Renal cortical epithelial cell (primary cell): ENCODE results near the gene KCNH6. TPM values are rescaled to one million over a fixed set of nuclear protein-coding genes. Genes with fewer than 3 reads are reported as not detected.

Experiments used
- DNase-seq: peaks from one replicate; pipeline ENCODE4 v3.0.0-alpha.2; 2011; ENCODE audit warnings: low read depth
- total RNA-seq: library from RNA; depleted of rRNA; stranded (reverse); fragments of >200 nt; gene quantifications from 2 replicates; pipeline ENCODE4 v1.2.3, GENCODE V29; 2014

The KCNH6 gene
- total RNA-seq, 1 donor from 2014 or later: 0.05 TPM

GRCh38 chr17:63533433-63534077, 10.4 kb downstream of the KCNH6 start:
- DNase-seq: no peak

DNA sequence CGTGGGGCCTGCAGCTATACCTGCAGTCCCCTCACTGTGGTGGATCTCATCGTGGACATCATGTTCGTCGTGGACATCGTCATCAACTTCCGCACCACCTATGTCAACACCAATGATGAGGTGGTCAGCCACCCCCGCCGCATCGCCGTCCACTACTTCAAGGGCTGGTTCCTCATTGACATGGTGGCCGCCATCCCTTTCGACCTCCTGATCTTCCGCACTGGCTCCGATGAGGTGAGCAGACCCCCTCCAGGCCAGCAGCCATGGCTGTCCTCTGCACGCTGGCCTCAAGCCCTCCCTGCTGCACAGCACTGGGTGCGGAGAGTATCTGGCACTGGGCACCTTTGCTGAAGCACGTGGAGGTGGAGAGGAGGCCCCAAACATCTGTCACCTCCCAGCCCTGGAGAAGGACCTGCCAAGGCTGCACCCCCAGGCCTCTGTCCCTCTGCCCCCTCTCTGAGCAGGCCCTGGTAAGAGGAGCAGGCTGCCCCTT, 11.0 kb downstream of the KCNH6 start:
- no peak for DNase-seq

DNA sequence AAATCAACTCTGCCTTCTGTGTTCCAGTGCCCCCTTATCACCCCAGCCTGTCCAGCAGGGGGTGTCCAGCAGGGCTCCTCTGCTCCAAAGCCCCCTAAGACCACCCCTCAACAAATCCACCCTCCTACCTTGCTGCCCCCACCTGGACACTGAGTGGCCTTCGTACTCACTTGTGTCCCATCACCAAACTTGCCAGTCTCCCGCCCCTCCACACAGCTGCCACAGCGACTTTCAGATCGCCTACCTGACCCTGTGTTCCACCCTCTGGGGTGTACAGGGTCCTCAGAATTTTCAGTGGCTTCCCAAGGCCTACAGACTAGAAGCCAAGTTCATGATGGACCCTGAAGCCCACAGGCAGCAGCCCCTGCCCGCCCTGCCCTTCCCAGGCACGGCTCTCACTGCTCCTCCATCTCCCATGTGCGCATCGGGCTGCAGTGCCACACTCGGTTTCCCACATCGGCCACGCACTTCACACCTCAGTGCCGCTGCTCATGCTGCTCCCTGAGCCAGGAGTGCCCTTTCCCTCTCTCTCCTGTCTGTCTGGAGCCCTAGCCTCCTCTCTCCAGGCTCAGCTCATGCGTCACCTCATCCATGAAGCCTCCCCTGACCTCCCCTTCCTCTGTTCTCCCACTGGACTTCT, 11.8 kb downstream of the KCNH6 start:
- DNase-seq: no peak

DNA sequence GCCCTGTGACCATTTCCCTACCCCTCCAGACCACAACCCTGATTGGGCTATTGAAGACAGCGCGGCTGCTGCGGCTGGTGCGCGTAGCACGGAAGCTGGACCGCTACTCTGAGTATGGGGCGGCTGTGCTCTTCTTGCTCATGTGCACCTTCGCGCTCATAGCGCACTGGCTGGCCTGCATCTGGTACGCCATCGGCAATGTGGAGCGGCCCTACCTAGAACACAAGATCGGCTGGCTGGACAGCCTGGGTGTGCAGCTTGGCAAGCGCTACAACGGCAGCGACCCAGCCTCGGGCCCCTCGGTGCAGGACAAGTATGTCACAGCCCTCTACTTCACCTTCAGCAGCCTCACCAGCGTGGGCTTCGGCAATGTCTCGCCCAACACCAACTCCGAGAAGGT, 12.5 kb downstream of the KCNH6 start:
- no peak for DNase-seq

- DNase-seq: no peak
Observed at GRCh38 chr17:63537001-63537400, 13.8 kb downstream of the KCNH6 start.

- DNase-seq: no peak
Observed at GRCh38 chr17:63537991-63538692, 15.0 kb downstream of the KCNH6 start.

- no peak for DNase-seq
Observed at GRCh38 chr17:63538693-63539595, 15.8 kb downstream of the KCNH6 start.

GRCh38 chr17:63540590-63540989, 17.4 kb downstream of the KCNH6 start:
- DNase-seq: no peak

GRCh38 chr17:63542218-63542545, 19.0 kb downstream of the KCNH6 start:
- no peak for DNase-seq

DNA sequence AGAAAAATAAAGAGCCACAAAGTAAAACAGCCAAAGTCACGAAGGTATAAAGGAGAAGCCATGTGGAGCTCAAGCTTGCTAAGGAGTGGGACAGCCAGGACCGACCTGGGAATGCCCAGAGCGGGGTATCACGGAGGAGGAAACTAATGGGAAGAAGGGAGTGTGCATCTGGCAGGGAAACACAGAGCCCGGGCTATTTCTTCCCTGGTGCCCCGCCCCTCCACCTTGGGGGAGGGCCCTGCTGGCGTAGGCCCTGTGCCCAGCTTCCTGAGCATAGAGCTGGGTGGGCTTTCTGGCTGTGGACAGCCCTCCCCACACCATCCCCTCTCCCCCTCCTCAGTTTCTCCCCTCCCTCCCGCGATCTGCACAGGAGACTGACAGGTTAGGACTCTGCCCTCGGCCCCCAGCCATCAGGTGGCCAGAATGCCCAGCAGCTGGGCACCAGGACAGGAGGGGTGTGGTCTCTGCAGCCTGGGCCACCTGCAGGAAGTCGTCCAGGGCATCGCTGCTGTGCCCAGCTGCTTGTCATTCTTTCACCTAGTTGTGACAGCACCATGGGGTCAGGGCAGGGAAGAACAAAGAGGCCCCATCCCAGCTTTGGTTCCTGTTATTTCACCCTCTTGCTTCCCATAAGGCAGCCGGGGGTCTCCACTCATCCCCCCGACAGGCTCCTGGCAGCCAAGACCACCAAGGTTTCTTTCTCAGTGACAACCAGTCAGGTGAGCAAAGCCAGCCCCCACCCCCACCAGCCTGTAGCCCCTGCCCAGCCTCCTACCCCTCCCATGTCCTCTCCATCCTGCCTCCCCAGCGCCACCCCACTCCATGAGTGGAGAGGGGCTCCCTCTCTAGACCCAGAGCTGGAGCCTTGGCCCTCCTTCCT, 20.0 kb downstream of the KCNH6 start:
- DNase-seq: no peak

GRCh38 chr17:63543822-63544420, 20.8 kb downstream of the KCNH6 start:
- DNase-seq: no peak

- DNase-seq: no peak
Observed at GRCh38 chr17:63544467-63545301, 21.5 kb downstream of the KCNH6 start.

GRCh38 chr17:63546308-63547082, 23.3 kb downstream of the KCNH6 start:
- DNase-seq: no peak

DNA sequence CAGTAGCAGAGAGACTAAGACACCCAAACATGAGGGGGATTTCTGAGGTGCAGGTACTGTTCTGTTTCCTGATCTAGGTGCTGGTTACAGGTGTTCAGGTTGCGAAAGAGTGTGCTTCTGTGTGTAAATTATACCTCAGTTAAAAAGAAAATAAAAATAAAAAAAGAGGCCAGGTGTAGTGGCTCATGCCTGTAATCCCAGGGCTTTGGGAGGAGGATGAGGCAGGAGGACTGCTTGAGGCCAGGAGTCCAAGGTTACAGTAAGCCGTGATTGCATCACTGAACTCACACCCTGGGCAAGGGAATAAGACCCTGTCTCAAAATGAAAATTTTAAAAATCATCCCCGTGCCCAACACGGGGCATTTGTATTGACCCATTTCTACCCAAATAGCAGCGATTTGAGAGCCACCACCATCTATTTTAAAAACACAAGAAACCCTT, 23.9 kb downstream of the KCNH6 start:
- DNase-seq: no peak

DNA sequence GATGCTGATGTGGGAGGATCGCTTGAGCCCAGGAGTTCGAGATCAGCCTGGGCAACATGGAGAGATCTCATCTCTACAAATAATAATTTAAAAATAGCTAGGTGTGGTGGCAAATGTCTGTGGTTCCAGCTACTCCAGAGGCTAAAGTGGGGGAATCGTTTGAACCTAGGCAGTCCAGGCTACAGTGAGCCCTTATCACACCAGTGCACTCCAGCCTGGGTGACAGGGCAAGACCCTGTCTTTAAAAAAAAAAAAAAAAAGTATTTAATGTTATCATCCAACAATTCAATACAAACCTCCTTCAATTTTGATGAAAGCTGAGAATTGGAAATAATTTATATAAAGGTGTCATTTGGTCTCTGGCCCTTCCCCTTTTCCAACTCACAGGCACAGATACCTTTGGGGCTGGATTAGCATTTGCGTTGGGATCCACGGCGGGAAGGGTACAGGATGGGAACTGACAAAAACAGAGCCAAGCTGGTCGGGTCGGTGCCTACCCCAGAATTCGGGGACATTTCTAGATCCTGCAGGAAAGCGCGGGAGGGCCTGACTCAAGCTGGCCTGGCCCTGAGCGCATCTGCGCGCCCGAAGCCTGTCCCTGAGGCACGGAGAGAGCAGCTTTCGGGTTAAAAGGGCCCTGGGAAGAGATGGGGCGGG, 26.3 kb downstream of the KCNH6 start:
- DNase-seq: no peak

- DNase-seq: peak; percentile 99
Observed at GRCh38 chr17:63549946-63550816, 27.0 kb downstream of the KCNH6 start, which contains the start of gene DCAF7. Gene DCAF7 (plus strand): TSS chr17:63550477. CDS start chr17:63550678, 201 bp downstream.
